DMS79 (cell line): Measurements from ENCODE around the gene EIF4EBP3.
"Not testable (repeated sequence)": the region's sequence is repeated elsewhere in the genome, so short reads cannot be mapped to it uniquely, and the experiment has no call there.

Experiments
- DNase-seq: peaks from one replicate; lab custom pipeline; 2025; lab: John Stamatoyannopoulos, UW

EIF4EBP3 gene

DNA sequence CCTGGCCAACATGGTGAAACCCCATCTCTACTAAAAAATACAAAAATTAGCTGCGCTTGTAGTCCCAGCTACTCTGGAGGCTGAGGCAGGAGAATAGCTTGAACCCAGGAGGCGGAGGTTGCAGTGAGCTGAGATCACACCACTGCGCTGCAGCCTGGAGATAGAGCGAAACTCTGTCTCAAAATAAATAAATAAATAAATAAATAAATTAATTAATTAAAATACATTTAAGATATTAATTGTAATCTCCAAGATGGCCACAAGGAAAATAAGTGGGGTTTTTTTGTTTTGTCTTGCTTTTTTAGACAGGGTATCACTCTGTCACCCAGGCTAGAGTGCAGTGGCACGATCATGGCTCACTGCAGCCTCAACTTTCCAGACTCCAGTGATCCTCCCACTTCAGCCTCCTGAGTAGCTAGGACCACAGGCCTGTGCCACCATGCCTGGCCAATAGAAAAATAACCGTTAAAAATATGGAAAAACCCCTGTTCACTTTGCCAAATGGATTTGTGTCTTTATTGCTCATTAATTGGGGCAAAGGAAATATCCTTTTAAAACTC, 31.8 kb downstream of the EIF4EBP3 start:
- DNase-seq: not testable (repeated sequence)

DNA sequence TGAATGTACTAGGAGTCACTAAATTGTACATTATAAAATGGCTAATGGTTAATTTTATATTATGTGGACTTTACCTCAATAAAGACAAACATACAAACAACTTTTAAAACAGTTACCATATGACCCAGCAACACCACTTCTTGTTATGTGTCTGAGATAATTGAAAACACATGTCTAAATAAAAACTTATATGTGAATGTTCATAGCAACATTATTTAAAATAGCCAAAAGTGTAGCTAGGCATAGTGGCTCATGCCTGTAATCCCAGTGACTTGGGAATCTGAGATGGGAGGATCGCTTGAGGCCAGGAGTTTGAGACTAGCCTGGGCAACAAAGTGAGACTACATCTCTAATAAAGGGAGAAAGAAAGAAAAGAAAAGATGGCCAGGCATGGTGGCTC, 40.0 kb downstream of the EIF4EBP3 start:
- no peak for DNase-seq

DNA sequence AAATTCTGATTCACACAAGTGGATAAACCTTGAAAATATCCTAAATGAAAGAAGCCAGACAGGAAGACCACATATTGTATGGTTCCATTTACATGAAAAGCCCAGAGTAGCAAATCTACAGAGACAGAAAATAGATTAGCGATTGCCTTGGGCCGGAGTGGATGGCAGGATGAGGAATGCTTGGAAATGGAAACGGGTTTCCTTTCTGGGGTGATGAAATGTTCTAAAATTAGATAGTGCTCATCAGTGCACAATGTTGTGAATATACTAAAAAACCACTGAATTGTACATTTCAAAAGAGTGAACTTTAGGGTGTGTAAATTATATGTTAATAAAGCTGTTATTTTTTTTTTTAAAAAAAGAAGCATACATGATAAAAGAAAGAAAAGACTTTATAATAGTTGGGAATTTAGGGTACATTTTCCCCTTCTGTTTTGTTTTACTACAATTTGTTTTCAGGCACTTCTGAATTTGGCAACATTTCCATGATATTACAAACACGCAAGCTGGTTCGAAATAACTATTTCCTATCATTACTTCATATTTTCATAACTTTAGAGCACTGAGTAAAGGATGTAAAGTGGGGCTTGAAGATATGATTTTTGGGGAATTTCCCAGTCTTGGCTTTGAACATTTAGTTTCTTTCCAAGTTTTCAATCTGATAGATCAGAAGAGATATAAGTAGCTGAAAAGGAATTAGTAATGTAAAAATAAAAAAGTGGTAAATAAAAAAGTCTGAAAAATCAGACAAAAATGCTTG, 41.0 kb downstream of the EIF4EBP3 start:
- no peak for DNase-seq

DNA sequence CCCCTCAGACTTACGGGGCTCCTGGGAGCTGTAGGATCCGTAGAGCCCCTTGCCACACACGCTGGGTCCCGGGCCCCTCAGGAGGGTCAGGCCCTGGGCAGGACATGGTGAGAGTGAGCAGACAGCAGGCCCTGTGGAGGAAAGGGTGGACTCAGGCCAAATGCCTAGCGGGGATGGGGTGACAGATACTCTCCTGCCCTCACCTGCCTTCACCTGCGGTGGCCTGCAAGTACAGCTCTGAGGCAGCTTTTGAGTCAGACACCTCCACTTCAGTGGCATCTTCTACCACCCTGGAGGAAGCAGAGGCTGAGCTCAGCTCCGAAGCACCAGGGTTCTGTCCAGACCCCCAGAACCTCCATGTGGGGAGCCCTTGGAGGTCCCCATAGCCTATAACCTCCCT, 43.4 kb downstream of the EIF4EBP3 start:
- DNase-seq: no peak

DNA sequence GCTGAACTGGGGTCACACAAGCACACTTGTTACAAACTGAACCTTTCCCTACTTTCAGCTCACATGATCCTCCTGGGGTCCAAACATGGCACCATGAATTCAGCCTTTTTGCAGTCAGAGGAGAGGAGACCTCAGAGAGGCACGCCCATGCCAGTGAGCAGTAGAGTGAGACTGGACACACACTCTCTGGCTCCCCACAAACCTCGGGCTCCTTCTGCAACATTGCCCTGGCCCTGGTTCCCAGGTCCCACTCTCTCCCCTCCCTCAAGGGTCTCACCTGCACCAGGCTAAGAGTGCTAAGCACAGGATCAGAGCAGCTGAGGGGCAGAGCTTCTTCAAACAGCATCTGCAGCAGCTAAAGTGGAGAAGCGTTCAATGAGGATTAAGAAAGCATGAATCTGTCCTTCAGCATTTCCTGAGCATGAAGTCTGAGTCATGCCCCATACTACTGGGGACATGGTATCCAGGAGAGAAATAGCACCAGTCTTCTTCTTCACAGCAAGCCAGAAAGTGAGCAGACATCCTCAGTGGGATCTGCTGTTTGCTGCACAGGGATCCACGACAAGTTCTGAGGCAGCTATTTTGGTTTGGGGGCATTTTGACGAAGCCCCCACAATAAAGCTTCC, 44.4 kb downstream of the EIF4EBP3 start:
- DNase-seq: no peak

DNA sequence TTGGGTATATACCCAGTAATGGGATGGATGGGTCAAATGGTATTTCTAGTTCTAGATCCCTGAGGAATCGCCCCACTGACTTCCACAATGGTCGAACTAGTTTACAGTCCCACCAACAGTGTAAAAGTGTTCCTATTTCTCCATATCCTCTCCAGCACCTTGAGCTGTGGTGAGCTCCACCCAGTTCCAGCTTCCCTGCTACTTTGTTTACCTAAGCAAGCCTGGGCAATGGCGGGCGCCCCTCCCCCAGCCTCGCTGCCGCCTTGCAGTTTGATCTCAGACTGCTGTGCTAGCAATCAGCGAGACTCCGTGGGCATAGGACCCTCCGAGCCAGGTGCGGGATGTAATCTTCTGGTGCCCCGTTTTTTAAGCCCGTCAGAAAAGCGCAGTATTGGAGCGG, 45.6 kb downstream of the EIF4EBP3 start:
- not testable (repeated sequence) for DNase-seq

DNA sequence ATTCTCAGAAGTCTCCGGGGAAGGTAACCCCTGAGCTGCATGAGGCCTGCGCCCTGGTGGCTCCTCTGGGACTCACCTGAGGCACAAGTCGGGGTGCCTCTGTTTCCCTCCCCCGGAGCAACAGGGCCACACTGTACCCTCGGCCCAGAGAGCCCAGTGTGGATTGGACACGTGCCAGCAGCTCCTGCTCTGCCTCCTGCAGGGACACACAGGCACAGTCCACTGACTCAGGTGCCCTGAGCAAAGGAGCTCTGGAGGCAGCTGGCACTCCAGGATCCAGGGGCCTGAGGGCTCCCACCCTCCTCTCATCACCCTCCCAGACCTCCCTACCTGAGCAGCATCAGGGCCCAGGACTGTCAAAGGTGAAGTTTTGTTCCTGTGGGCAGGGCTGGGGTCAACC, 46.7 kb downstream of the EIF4EBP3 start:
- no peak for DNase-seq

DNA sequence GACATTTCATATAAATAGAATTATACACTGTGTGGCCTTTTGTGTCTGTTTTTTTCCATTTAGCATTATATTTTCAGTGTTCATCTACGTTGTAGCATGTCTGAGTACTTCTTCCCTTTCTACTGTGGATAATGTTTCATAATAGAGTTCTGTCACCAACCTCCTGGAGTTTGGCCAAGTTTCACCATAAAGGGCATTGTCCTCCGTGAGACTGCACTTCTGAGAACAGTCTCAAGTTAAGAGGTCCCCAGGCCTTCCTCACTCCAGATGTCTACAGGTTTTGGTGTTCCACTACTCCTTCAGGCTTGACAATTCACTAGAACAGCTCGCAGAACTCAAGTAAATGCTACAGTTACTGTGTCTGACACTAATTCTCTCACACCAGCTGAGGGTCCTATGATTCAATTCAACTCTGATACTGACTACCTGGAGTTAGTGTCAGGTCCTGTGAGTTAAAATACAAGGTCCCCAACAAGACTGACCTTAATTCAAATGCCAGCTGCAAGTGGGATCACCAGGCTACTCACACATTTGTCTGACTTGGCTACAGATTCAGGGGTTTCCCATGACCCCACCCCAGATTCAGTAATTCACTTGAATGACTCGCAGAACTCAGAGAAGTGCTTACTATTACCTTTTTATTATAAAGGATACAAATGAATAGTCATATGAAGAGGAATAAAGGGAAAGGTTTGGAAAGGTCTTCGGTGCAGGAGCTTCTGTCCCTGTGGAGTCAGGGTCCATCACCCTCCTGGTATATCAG, 48.3 kb downstream of the EIF4EBP3 start:
- DNase-seq: peak; percentile 4

DNA sequence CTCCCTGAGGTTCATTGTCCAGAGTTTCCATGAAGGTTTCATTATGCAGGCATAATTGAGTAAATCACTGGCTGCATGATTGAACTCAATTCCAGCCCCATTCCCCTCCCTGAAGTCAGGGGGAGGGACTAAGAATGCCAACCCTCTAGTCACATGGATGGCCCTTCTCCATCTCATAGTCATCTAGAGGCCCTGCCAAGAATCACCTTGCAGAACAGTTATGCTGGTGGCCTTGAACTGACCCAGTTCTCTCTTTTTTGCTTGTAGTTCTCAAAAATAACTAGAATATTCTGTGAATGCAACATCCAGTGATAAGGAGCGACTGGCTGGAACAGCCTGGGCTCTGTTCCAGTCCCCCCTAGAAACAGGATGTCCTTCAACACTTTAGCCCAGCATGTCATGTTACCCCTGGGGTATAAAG, 48.9 kb downstream of the EIF4EBP3 start:
- no peak for DNase-seq

DNA sequence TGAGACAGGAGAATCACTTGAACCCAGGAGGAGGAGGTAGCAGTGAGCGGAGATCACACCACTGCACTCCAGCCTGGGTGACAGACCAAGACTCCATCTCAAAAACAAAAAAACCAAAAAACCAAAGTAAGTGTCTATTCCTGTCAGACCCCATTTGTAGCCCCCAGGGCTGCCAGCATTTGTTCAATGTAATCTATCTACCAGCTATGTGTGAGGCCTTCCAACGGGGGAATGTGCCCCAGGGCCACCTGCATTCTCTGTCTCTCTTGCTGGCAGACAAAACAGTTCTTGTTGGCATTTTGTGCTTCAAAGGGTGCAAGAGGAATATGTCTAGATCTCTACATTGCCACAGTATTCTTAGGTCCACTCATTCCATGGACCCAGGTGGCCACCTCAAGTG, 51.4 kb downstream of the EIF4EBP3 start:
- no peak for DNase-seq
